ENCODE measurements around the gene FAM53B. TPM values are rescaled to one million over a fixed set of nuclear protein-coding genes. Genes with fewer than 3 reads are reported as not detected.

FAM53B gene
- total and polyA plus RNA-seq, 8 donors = 5.7 to 46.9 (median 11.4) TPM

GRCh38 chr10:124648738-124649137 lies 95.4 kb downstream of the FAM53B start:
- TF ChIP-seq POLR2AphosphoS5 (IDR thresholded peaks at IDR 0.05) (no peak), POLR2A (IDR thresholded peaks at IDR 0.05) (no peak), EP300 (IDR thresholded peaks at IDR 0.05) (no peak)
- TF ChIP-seq, protein P1, sequence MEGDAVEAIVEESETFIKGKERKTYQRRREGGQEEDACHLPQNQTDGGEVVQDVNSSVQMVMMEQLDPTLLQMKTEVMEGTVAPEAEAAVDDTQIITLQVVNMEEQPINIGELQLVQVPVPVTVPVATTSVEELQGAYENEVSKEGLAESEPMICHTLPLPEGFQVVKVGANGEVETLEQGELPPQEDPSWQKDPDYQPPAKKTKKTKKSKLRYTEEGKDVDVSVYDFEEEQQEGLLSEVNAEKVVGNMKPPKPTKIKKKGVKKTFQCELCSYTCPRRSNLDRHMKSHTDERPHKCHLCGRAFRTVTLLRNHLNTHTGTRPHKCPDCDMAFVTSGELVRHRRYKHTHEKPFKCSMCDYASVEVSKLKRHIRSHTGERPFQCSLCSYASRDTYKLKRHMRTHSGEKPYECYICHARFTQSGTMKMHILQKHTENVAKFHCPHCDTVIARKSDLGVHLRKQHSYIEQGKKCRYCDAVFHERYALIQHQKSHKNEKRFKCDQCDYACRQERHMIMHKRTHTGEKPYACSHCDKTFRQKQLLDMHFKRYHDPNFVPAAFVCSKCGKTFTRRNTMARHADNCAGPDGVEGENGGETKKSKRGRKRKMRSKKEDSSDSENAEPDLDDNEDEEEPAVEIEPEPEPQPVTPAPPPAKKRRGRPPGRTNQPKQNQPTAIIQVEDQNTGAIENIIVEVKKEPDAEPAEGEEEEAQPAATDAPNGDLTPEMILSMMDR (IDR thresholded peaks at IDR 0.05) = no peak
- peak overlapping the region; percentile 15 to 80 (median 68) for H3K27ac ChIP-seq
- H3K27me3 ChIP-seq = no peaks in the 10 kb centered on the region
- 45 to 68% (median 61%) methylated on average over 9 of the region's 9 CpGs for WGBS, 5 donors
- peaks cover 0 to 5% (median 0%) of the 10 kb centered on the region in 4 donors for H3K36me3 ChIP-seq
- H3K9me3 ChIP-seq = no peaks in the 10 kb centered on the region
- H3K4me3 ChIP-seq = no peak overlapping the region
- intact Hi-C loops (cut with DNase I; ENCODE audit: low total_unique reads) = no loop called here
- peaks cover 60 to 100% (median 86%) of the 10 kb centered on the region in 4 donors for H3K4me1 ChIP-seq
- DNase-seq = peak; percentile 55 to 91

- Histone ChIP-seq H3K27me3 (no peaks in the 10 kb centered on the region), H3K9me3 (no peaks in the 10 kb centered on the region), H3K4me3 (no peak overlapping the region), H3K27ac (peak overlapping the region; percentile 50 to 80 (median 68)), H3K4me1 (peaks cover 56 to 96% (median 80%) of the 10 kb centered on the region in 4 donors), H3K36me3 (no peaks in the 10 kb centered on the region)
- intact Hi-C loops (cut with DNase I; ENCODE audit: low total_unique reads) = no loop called here
- TF ChIP-seq EP300 (IDR thresholded peaks at IDR 0.05) = no peak
- TF ChIP-seq POLR2AphosphoS5 (IDR thresholded peaks at IDR 0.05) = no peak
- TF ChIP-seq, protein P1 (IDR thresholded peaks at IDR 0.05) = no peak
- no peak for TF ChIP-seq POLR2A (IDR thresholded peaks at IDR 0.05)
- no peak for DNase-seq
- WGBS, 5 donors = 49 to 80% (median 67%) methylated on average over 4 to 7 of the region's 7 CpGs
Measured at GRCh38 chr10:124648131-124648475, 96.1 kb downstream of the FAM53B start.

- H3K27ac ChIP-seq = peak overlapping the region; percentile 50 to 80 (median 68)
- DNase-seq = peak; percentile 65 to 76
- H3K4me3 ChIP-seq = no peak overlapping the region
- intact Hi-C loops (cut with DNase I; ENCODE audit: low total_unique reads) = no loop called here
- 60 to 77% (median 69%) methylated on average over 7 to 9 of the region's 9 CpGs for WGBS, 5 donors
- TF ChIP-seq, protein P1 (IDR thresholded peaks at IDR 0.05) = peak in 2 of 7 experiments; percentile 5 to 25
- TF ChIP-seq POLR2A (IDR thresholded peaks at IDR 0.05) (no peak), POLR2AphosphoS5 (IDR thresholded peaks at IDR 0.05) (peak in 2 of 3 donors; percentile 33 to 45)
- H3K27me3 ChIP-seq = no peaks in the 10 kb centered on the region
- H3K36me3 ChIP-seq = peaks cover 0 to 2% (median 0%) of the 10 kb centered on the region in 4 donors
- H3K4me1 ChIP-seq = peaks cover 53 to 93% (median 78%) of the 10 kb centered on the region in 4 donors
- no peaks in the 10 kb centered on the region for H3K9me3 ChIP-seq
Measured at GRCh38 chr10:124647421-124648130, 96.6 kb downstream of the FAM53B start.

DNA sequence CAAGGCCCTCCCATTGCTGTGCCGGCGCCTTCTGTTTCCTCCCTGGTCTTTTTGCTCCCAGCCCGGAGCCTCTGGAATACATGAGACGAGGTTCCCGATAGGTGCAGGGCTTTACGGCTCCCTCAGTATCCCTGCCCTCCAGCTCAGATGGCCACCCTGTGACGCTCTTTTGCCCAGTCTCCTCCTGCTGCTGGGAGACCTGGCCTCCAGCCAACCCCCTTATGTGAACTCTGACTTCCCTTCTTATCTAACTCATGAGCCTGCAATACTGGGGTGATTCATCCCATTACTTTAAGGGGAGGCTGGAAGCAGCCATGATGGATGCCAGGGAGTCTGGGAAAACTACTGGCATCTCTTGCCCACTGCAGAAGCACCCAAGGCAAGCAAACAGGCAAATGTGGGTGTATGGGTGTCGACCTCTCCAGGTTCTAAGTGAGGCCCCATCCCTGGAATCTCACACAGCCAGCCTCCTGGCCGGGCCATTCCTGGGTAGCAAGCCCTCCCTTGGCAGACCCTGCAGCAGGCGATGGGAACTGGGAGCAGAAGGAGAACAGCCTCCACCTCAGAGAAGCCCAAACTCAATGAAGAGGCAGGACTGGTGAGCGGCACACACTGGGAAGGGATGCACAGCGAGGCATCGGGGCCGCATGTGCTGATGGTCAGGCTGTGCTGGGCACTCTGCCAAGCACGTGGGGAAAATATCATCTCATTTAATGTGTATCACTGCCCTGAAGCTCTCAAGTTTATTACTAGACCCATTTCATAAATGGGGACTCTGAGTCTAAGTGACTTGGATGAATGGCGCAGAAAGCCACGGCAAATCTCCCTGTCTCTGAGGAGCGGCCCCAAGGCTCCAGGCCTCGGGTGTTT lies 97.5 kb downstream of the FAM53B start:
- TF ChIP-seq EP300 (IDR thresholded peaks at IDR 0.05) = no peak
- TF ChIP-seq POLR2AphosphoS5 (IDR thresholded peaks at IDR 0.05) = peak in 1 of 3 donors; percentile 70
- TF ChIP-seq POLR2A (IDR thresholded peaks at IDR 0.05) = no peak
- TF ChIP-seq, protein P1 (IDR thresholded peaks at IDR 0.05) = no peak

More for the DNA sequence above, 97.5 kb downstream of the FAM53B start:
- H3K9me3 ChIP-seq = no peaks in the 10 kb centered on the region
- peak; percentile 88 for DNase-seq
- peaks cover 0 to 7% (median 7%) of the 10 kb centered on the region in 4 donors for H3K36me3 ChIP-seq
- no peak overlapping the region for H3K4me3 ChIP-seq
- intact Hi-C loops (cut with DNase I; ENCODE audit: low total_unique reads) = no loop called here
- peak overlapping the region; percentile 50 to 80 (median 68) for H3K27ac ChIP-seq
- H3K4me1 ChIP-seq = peaks cover 52 to 93% (median 80%) of the 10 kb centered on the region in 4 donors
- no peaks in the 10 kb centered on the region for H3K27me3 ChIP-seq
- WGBS, 5 donors = 67 to 73% (median 71%) methylated on average over 19 of the region's 19 CpGs
